Epithelial cell of proximal tubule (primary cell): ENCODE data around the gene PIKFYVE. TPM values are rescaled to one million over a fixed set of nuclear protein-coding genes. Genes with fewer than 3 reads are reported as not detected.
A peak's percentile ranks its signal among the peaks of the same experiment; 100 is the strongest.
"Not testable (repeated sequence)": the region's sequence is repeated elsewhere in the genome, so short reads cannot be mapped to it uniquely, and the experiment has no call there.

Experiments
- DNase-seq: peaks from one replicate; pipeline ENCODE4 v3.0.0-alpha.2; 2011; ENCODE audit warnings: low read depth
- H3K4me3 ChIP-seq: 2 replicates; pipeline ENCODE4 v1.5.1; 2011; ENCODE audit warnings: low read depth, mild to moderate bottlenecking, low read length
- total RNA-seq: library from RNA; depleted of rRNA; stranded (reverse); fragments of >200 nt; gene quantifications from 2 replicates; pipeline ENCODE4 v1.2.3, GENCODE V29; 2015
- TF ChIP-seq, protein P1 (sequence below): conservative IDR thresholded peaks from 2 replicates; pipeline ENCODE4 v1.5.1; 2012; ENCODE audit warnings: low read depth, mild to moderate bottlenecking, low read length

PIKFYVE gene
- total RNA-seq, 1 donor from 2014 or later: 13.8 TPM

DNA sequence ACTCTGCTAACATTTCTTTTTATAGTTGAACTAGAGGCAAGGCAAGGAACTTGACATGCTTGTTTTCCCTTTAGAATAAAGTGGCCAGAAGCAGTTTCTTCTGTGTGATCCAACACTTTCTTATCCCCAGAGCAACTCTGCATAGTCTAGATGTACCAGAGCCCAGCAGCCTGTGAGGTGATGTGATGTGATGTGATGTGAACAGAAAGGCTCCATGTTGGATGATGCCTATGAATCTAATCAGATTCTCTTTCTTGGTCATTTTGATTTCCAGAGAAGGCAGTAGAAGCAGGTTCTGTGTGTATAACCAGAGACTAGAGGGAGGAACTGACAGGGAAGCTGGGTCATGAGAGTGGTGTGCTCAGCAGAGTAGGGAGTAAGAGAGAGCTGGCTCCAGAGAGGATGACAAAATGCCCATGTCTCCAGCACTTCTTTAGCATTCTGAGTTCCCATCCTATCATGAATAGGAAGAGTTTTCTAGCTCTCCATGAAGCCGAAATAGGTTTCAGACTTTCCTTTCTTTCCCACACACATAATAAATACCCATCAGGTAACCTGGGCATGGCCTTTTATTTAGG lies 109.5 kb downstream of the PIKFYVE start:
- DNase-seq: no peak
- TF ChIP-seq, protein P1, sequence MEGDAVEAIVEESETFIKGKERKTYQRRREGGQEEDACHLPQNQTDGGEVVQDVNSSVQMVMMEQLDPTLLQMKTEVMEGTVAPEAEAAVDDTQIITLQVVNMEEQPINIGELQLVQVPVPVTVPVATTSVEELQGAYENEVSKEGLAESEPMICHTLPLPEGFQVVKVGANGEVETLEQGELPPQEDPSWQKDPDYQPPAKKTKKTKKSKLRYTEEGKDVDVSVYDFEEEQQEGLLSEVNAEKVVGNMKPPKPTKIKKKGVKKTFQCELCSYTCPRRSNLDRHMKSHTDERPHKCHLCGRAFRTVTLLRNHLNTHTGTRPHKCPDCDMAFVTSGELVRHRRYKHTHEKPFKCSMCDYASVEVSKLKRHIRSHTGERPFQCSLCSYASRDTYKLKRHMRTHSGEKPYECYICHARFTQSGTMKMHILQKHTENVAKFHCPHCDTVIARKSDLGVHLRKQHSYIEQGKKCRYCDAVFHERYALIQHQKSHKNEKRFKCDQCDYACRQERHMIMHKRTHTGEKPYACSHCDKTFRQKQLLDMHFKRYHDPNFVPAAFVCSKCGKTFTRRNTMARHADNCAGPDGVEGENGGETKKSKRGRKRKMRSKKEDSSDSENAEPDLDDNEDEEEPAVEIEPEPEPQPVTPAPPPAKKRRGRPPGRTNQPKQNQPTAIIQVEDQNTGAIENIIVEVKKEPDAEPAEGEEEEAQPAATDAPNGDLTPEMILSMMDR: no peak
- no peak overlapping the region for H3K4me3 ChIP-seq

DNA sequence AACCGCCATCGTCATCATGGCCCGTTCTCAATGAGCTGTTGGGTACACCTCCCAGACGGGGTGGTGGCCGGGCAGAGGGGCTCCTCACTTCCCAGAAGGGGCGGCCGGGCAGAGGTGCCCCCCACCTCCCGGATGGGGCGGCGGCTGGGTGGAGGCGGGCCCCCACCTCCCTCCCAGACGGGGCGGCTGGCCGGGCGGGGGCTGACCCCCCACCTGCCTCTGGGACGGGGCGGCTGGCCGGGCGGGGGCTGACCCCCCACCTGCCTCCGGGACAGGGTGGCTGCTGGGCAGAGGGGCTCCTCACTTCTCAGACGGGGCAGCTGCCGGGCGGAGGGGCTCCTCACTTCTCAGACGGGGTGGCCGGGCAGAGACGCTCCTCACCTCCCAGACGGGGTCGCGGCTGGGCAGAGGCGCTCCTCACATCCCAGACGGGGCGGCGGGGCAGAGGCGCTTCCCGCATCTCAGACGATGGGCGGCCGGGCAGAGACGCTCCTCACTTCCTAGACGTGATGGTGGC lies 111.3 kb downstream of the PIKFYVE start:
- not testable (repeated sequence) for DNase-seq, H3K4me3 ChIP-seq

DNA sequence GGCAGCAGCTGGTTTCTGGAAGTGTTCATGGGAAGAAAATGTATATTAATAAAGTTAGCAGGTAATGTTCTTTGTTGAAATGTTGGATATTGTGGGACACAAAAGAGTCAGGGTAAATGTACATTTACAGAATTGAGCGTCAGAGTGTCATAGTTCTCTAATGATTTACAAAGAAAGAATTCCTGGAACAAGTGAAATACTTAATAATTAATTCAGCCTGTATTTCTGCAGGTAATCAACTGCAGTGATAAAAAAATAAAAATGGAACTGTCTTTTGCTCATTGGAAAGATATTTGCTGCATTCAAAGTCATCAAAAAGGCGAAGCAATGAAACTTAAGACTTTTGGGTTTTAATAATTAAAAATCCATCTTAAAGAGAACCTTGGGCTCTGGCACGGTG lies 113.1 kb downstream of the PIKFYVE start:
- H3K4me3 ChIP-seq: no peak overlapping the region
- TF ChIP-seq, protein P1: no peak
- DNase-seq: no peak

DNA sequence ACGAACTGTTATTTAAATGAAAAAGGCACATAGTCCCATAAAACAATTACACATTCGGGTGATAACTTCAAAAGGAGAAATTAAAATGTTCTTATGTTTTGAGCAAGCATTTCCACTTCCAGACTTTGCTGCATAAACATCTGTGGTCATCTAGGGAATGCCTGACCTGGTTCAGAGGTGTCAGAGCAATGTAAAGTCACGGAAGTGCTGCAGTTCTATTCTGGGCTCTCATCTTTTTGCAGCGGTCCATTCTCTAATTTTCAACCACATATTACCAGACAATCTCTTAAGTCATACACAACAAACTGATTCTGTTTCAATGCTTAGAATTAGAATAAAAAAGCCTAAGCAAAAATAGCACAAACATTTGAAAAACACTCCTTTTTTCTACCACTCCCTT lies 118.6 kb downstream of the PIKFYVE start:
- TF ChIP-seq, protein P1: no peak
- no peak for DNase-seq
- no peak overlapping the region for H3K4me3 ChIP-seq

DNA sequence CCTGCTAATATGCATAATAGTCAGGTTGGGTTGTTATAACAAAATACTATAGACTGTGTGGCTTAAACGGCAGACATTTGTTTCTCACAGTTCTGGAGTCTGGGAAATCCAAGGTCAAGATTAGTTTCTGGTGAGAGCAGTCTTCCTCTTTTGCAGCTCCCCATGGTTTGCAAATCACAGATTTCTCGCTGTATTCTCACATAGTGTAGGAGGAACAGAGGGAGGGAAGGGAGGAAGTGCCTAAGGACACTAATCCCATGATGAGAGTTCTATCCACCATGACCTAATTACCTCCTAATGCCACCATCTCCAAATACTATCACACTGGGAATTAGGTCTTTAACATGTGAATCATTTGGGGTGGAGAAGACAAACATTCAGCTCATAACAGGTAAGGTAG lies 120.5 kb downstream of the PIKFYVE start:
- no peak for DNase-seq
- TF ChIP-seq, protein P1: no peak
- H3K4me3 ChIP-seq: no peak overlapping the region

DNA sequence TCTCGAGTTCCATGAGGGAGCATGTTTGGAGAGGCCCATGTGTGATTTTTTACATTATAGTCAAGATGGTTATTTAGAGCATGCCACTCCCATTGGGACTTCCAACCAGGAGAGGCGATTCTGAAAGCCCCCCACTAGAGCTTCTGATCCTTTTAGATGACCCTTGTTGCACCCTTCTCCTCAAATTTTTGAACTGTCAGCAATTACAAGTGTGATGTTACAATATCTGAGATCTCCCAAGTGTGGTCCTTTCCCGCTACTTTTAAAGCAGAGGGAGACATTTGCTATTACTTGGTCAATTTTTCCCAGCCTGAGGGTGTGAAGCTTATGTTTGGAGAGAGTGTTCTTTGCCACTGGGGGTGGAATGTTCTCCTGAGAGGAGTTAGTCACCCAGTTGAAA lies 123.9 kb downstream of the PIKFYVE start:
- H3K4me3 ChIP-seq: no peak overlapping the region
- TF ChIP-seq, protein P1: no peak
- no peak for DNase-seq

DNA sequence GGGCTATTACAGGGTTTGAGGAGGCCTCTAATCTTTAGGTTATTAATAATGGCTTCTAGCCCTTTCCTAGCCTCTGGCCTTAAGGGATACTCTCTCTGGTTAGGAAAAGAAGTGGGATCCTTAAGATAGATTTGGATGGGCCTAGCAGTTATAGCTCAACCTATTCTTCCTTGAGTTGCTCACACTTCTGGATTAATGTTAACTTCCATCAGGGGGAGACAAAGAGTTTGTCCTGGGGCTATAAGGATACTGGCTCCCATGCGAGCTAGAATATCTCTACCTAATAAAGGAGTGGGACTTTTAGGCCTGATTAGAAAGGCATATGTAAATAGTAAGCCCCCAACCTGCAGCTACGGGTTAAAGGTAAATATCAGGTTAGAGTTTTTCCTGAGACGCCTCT lies 126.2 kb downstream of the PIKFYVE start:
- no peak for DNase-seq
- H3K4me3 ChIP-seq: no peak overlapping the region
- TF ChIP-seq, protein P1: peak; percentile 36

DNA sequence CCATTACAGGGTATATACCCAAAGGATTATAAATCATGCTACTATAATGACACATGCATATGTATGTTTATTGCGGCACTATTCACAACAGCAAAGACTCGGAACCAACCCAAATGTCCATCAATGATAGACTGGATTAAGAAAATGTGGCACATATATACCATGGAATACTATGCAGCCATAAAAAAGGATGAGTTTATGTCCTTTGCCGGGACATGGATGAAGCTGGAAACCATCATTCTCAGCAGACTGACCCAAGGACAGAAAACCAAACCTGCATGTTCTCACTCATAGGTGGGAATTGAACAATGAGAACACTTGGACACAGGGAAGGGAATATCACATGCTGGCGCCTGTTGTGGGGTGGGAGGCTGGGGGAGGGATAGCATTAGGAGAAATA lies 130.7 kb downstream of the PIKFYVE start:
- H3K4me3 ChIP-seq, DNase-seq: not testable (repeated sequence)
